ENCODE data around the gene KRT78. TPM values are rescaled to one million over a fixed set of nuclear protein-coding genes. Genes with fewer than 3 reads are reported as not detected.
A peak's percentile ranks its signal among the peaks of the same experiment; 100 is the strongest.

KRT78 gene
- total RNA-seq, 1 donor = not detected

DNA sequence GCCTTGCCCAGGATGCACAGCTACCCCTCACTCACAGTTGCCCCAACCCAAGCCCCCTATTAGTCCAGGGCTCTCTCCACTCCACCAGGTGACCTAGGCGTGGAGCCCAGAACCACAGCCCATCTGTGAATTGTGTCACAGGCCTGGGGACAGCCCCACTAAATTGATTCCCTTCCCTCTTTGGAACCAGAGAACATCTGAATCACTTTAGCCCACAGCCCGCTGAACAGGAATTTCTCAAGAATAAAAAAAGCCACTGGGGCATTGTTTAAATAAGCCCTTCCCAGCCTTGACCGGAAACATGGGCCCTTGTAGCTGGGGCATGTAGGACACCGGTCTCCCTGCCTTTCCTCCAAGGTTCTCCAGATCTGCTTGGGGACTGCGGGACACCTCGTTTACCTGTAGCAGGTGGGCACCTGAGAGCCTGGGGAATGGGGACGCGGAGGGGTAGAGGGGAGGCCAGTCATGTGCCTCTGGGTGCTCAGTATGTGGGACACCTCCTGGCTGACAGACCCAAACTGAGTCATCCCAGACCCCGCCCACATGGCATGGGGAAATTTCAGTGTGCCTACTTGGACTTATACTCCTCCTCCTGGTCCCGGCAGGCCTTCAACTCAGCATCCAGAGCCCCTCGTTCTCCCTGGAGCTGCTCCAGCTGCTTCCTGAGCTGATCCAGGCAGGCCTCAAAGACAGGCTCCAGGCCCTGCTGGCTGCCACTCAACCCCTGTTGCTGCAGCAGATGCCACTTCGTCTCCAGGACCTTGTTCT lies 1.3 kb downstream of the KRT78 start:
- peak; percentile 22 for DNase-seq (ENCODE audit: low read depth)
- no peak overlapping the region for H3K4me3 ChIP-seq (ENCODE audit: low read depth, low read length)
- TF ChIP-seq, protein P1, sequence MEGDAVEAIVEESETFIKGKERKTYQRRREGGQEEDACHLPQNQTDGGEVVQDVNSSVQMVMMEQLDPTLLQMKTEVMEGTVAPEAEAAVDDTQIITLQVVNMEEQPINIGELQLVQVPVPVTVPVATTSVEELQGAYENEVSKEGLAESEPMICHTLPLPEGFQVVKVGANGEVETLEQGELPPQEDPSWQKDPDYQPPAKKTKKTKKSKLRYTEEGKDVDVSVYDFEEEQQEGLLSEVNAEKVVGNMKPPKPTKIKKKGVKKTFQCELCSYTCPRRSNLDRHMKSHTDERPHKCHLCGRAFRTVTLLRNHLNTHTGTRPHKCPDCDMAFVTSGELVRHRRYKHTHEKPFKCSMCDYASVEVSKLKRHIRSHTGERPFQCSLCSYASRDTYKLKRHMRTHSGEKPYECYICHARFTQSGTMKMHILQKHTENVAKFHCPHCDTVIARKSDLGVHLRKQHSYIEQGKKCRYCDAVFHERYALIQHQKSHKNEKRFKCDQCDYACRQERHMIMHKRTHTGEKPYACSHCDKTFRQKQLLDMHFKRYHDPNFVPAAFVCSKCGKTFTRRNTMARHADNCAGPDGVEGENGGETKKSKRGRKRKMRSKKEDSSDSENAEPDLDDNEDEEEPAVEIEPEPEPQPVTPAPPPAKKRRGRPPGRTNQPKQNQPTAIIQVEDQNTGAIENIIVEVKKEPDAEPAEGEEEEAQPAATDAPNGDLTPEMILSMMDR (IDR thresholded peaks at IDR 0.05; ENCODE audit: insufficient read depth, low read length) = no peak

DNA sequence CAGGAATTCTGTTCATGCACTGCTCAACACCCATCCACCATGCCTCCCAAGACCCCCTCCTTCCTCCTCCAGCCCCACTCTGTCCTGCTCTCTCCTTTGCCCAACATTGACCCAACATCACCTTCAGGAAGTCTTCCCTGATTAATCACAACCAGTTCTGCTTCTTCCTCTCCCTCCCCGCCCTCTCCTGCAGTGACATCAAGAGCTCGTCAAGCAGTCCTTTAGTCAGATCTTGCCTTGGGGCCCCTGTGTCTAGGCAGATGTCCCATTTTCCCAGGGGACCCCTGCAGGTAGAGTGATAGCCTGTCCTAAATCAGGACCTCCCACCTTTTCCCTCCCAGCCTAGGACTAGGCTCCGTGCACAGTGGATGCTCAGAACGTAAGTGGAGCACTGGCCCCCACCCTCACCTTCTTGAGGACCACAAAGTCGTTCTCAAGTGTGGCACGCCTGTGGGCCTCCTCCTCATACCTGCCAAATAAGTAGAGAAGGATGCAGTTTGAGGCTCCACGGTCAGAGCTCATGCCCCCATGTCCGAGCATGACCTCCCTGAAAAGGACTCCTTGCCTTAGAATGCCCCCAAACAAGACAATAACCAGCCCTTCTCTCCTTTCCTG lies 2.3 kb downstream of the KRT78 start:
- TF ChIP-seq, protein P1 (IDR thresholded peaks at IDR 0.05; ENCODE audit: insufficient read depth, low read length) = no peak
- no peak for DNase-seq (ENCODE audit: low read depth)
- no peak overlapping the region for H3K4me3 ChIP-seq (ENCODE audit: low read depth, low read length)

DNA sequence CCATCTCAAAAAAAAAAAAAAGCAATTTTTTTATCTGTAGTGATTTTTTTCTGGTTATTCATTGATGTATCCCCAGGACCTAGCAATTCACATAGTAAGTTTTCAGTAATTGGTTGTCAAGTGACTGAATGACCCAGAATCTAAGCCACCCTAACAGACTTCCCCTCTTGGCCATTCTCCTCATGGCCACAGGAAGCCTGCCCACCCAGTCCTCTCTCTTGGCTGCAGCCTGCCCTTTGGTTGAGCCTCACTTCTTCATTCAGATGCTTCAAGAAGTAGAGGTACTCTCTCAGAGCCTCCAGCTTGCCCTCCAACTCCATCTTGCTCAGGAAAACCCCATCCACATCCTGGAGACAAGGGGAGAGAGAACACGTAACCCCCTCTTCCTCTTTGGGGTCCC lies 2.8 kb downstream of the KRT78 start:
- TF ChIP-seq, protein P1 (IDR thresholded peaks at IDR 0.05; ENCODE audit: insufficient read depth, low read length) = no peak
- H3K4me3 ChIP-seq (ENCODE audit: low read depth, low read length) = no peak overlapping the region
- DNase-seq (ENCODE audit: low read depth) = no peak

DNA sequence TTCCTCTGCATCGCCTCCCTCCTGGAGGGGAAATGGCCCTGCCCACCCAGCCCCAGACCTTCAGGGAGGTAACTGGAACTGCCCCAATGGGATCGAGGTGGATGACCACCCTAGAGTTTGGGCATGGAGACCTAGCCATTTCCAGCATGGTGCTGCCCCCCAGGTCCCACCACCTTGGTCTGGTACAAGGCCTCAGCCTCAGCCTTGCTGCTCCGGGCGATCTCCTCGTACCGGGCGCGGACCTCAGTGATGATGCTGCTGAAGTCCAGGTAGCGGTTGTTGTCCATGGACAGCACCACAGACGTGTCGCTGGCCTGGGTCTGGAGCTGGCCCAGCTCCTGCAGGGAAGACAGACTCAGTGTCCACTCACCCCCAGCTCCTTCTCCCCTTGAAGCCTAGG lies 4.4 kb downstream of the KRT78 start:
- no peak overlapping the region for H3K4me3 ChIP-seq (ENCODE audit: low read depth, low read length)
- DNase-seq (ENCODE audit: low read depth) = no peak
- TF ChIP-seq, protein P1 (IDR thresholded peaks at IDR 0.05; ENCODE audit: insufficient read depth, low read length) = no peak

DNA sequence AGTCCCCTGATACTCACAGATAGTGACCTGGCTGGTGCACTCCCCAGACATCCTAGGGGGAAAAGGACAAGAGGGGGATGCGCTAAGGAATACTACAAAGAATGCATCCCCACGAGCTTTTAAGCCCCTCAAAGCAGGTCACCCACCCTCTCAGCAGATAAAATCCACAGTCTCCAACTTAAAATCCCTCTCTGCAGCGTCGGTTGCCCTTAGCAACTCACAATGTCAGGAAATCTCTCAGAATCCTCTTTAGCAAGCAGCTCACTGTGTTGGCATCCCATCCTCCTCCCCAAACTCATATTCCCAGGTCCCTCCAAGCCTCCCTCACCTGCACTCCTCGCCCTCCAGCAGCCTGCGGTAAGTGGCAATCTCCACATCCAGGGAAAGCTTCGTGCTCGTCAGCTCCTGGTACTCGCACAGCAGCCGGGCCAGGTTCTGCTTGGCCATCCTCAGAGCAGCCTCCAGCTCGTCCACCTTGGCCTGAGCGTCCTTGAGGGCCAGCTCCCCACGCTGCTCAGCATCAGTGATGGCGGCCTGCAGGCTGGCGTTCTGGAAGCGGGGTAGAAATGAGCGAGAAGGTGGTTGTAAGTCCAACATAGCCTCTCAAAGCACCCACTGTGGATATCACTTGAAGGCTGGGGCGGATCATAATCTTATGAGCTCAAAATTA lies 9.2 kb downstream of the KRT78 start:
- no peak overlapping the region for H3K4me3 ChIP-seq (ENCODE audit: low read depth, low read length)
- no peak for DNase-seq (ENCODE audit: low read depth)
- TF ChIP-seq, protein P1 (IDR thresholded peaks at IDR 0.05; ENCODE audit: insufficient read depth, low read length) = no peak

DNA sequence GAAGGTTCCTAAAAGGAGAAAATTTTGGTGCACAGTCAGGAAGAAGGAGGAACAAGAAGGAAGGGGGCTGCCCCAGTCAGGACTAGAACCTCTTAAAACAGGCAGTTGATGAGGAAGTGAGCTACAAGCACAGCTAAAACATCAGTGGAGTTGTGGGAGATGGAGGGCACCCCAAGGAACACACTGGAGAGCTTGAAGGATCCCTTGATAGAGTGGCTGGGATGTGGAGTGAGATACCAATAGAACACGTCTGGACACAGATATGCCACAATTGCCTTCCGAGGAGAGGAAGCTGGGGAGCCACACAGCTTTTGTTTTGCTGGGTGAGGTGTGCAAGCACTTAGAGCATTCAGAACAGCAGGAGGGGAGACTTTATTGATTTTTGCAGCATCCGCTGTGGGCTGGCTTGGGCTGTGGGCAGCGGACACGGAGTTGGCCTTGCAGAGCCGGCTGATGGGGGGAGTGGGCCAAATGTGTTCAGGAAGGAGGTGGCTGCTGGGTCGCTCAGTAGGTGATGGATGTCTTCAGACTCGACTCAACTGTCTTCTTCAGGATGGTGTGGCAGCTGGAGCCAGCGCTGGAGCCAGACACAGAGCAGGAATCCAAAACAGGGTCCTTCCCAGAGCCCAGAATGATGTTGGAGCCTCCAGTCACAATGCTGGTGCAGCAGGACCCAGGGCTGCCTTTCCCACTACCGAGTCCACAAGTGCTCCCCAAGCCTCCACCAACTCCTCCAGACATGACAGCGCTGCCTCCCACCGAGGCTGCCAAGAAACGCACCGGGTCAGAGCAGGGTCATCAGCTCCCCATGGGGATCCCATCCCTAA lies 10.0 kb downstream of the KRT78 start:
- H3K4me3 ChIP-seq (ENCODE audit: low read depth, low read length) = no peak overlapping the region
- DNase-seq (ENCODE audit: low read depth) = no peak
- TF ChIP-seq, protein P1 (IDR thresholded peaks at IDR 0.05; ENCODE audit: insufficient read depth, low read length) = no peak
